GM19372 (cell line): ENCODE data around the gene IFNGR2.
"Not testable (repeated sequence)": the region's sequence is repeated elsewhere in the genome, so short reads cannot be mapped to it uniquely, and the experiment has no call there.

Experiments used
- ATAC-seq: cut with Tn5 transposase; IDR thresholded peaks from one replicate; pipeline ENCODE4 v1.9.1; 2021; ENCODE audit warnings: mild to moderate bottlenecking, low read depth, moderate library complexity; ENCODE audit not compliant: unreplicated experiment

Gene IFNGR2

DNA sequence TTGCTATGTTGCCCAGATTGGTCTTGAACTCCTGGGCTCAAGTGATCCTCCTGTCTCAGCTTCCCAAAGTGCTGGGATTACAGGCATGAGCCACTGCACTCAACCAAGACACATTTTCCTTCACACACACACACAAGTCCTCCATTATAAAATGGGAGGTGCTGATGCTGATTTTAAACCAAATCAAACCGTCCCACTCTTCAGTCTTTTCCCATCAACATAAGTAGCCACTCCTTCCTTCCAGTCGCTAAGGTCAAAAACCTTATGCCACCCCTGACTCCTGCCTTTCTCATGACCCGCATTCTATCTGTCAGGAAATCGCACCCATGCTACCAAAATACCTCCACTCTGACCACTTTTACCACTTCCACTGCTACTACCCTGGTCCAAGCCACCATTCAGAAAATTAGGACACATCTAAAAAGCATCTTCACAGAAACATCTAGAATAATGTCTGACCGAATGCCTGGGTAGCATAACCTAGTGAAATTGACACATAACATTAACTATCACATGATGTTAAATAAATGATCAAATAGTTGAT, 28.0 kb upstream of the IFNGR2 start:
- ATAC-seq = no peak

DNA sequence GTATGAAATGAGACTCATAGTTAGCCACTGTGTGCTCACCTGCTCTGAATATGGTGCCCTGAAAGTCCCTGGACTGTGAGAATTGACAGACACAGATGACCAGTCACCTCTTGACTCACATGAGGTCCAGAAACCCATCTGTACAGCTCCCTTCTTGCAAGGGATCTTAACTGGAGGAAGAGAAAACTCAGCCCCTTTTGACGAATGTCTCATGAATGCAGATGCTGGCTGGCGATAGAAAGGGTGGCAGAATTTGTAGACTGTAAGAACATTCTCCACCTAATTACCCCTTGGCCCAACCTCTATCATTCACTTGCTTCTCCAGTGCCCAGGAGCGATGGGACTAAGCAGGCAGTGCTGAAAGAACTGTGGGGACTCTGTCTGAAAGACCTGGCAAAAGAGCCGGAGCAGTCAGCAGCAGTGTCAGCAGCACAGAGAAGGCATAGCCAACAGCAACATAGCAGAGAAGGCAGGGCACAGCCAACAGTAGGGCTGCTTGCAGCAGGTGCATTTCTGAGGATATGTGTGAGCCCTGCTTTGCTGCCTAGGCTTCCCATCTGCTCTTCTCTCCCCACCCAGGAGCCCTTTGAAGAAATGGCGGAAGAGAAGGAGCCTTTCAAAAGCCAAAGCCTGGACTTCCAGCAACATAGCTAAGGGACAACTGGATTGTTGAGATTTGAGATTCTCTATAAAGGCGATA, 25.8 kb upstream of the IFNGR2 start:
- ATAC-seq = no peak

DNA sequence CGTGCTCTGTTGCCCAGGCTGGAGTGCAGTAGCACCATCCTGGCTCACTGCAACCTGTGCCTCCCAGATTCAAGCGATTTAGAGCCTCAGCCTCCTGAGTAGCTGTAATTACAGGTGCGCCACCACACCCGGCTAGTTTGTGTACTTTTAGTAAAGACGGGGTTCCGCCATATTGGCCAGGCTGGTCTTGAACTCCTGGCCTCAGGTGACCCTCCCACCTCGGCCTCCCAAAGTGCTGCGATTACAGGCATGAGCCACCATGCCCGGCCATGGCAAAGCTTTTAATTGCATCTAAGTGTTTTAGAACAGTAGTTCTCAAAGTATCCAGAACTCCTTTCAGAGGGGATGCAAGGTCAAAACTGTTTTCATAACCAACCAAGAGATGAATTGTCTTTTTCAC, 25.1 kb upstream of the IFNGR2 start:
- ATAC-seq = no peak

DNA sequence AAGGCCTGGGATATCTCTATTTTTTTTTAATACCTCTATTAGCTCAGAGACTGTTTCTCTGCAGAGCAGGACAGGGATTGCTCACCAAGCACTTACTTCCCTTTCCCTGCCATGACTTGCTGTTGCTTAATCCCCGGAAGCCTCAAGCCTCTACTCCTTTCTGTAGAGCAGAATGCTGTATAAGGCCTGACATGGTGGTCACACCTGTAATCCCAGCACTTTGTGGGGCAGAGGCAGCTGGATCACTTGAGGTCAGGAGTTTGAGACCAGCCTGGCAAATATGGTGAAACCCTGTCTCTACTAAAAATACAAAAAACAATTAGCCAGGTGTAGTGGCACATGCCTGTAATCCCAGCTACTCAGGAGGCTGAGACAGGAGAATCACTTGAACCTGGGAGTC, 23.3 kb upstream of the IFNGR2 start:
- not testable (repeated sequence) for ATAC-seq

DNA sequence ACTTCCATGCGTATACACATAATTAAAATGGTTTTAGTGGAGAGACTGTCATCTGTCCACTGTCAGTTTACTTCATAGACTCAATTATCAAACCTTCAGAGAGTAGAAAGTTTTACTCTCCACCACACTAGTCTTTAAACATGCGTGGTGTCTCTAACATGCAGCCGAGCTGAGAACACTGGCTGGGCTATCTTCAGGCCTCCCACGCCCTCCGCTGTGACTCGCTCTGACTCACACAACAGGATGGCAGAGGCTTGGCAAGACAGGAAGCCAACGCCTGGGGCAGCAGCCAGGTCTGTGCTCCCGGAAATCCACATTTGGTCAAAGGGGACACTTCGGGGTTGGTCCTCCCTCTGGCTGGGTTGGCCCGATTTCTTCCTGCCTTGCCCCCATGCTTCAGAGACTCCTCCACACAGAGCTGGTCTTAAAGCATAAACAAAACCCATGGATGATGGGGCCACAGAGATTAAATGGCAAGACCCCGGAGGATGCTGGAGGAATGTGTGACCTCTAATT, 22.7 kb upstream of the IFNGR2 start:
- peak; percentile 47 for ATAC-seq

DNA sequence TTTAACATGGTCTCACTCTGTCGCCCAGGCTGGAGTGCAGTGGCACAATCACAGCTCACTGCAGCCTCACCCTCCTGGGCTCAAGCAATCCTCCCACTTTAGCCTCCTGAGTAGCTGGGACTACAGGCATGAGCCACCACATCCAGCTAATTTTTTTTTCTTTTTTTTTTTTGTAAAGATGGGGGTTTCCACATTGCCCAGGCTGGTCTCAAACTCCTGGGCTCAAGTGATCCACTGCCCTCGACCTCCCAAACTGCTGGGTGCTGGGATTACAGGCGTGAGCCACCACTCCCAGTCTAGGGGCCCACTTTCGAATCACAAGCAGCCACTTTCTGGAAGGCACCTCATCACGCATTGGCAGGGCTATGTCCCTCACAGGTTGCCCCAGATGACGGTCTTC, 21.8 kb upstream of the IFNGR2 start:
- ATAC-seq = not testable (repeated sequence)

DNA sequence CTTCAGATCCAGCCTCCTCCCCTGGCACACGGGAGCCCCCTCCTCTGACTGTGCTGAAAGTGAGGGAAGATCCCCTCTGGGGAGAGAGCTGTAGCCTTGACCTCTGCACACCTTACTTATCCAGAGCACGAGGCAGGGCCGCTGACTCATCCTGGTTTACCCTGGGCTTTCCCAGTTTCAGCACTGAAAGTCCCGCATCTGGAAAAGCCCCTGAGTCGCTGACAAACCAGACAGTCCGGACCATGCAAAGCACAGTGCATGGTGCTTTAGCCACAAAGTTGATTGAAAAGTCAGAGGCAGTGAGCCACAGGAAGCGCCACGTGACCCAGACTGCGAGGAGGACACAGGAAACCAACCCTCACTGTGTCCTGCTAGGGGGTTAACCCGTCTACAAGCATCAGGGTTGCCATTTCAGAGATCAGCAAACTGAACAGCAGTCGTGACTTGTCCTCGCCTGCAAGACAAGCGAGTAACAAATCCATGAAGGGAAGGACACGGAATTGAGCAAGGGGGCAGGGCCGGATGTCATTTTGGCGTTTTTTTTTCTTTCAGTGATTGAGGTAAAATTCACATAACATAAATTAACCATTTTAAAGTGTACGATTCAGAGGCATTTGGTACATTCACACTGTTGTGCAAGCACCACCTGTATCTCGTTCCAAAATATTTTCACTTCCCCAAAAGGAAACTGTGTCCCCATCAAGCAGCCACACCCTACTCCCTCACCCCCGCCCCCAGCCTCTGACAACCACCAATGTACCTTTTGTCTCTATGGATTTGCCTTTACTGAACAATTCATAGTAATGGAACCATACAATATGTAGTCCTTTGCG, 19.9 kb upstream of the IFNGR2 start:
- peak; percentile 74 for ATAC-seq

DNA sequence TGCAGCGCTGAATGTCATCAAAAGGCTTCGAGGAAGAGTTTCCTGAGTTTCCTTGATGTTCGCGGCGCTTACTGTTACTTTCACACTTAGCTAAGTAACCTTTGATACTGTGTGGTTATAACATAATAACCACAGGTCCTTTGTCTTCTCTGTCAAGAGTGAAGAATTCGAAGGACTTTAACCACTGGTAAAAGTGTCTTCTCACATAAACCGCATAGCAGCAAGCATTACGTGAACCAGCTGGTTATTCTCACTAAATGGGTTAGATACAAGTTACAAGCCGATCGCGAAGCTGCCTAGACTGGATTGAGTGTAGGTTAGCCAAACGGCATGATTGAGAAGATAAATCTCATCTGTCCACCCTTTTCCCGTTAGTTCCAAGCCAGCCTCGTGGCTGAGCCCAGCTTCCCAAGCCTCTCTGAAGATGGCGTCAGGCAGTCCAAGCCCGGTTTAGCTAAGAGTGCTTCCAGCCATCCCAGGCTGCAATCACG, 18.3 kb upstream of the IFNGR2 start:
- ATAC-seq = no peak

DNA sequence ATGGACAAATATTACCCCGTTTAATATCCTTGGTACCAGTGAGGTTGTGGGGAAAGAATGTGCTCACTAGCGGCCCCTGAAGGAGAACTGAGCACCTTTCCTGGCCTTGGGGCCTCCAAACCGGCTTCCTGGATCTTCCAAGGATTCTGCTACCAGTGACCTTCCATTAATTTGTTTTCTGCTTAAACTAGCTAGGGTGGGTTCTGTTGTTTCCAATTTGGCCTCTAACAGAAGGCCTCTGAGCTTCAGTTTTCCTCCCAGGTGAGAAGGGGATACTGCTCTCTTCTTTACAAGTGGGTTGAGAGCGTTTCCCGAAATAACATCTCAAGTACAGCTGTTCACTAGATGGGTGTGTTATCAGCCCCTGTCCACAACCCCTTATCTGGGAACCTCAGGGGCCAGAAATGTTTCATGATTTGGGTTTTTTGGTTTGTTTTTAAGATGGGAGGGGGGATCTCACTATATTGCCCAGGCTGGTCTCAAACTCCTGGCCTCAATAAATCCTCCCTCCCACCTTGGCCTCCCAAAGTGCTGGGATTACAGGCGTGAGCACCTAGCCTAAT, 16.9 kb upstream of the IFNGR2 start:
- ATAC-seq = no peak

DNA sequence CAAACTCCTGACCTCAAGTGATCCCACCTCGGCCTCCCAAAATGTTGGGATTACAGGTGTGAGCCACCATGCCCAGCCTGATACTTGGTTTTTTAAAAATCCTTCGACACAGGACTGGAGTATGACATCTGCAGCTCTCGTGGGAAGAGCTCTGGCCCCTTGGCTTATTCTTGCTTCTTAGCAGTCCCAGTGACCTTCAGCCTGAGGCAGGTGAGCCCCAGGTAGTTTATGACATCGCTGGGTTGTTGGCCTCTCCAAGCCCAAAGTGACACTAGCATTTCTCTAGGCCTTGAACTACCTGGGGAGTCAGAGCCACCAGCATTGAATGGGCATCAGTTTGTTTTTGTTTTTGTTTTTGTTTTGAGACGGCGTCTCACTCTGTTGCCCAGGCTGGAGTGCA, 15.9 kb upstream of the IFNGR2 start:
- no peak for ATAC-seq

DNA sequence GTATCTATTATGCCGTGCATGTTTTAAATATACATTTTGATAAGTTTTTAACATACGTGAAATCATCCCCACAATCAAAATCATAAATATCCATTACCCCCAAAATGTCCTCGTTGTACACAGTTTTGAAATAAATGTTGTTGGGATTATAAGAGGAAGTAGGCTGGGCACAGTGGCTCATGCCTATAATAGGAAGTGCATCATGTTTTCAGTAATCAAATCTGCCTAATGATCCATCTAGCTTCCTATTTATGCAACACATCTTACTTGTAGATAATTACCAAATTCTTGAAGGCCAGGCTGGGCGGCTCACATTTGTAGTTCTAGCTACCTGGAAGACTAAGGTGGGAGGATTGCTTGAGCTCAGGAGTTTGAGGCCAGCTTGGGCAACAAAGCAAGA, 15.0 kb upstream of the IFNGR2 start:
- ATAC-seq = no peak

DNA sequence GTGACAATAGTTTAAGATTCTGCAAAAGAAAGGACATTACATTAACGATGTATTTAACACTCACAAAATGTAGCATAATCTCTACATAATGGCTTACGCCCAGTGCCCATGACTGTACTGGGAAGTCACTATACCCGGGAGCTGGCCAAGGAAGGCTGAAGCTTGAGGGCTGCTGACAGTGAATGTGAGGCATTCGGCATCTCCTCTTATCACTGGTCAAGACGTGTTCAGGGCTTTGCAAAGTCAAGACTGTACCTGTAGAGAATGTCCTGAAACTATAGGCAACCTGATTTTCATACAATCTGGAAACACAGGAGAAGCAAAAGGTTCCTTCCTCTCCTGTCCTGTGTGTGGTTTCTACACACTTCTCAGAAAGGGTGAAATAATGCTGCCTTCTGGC, 12.7 kb upstream of the IFNGR2 start:
- ATAC-seq = no peak

DNA sequence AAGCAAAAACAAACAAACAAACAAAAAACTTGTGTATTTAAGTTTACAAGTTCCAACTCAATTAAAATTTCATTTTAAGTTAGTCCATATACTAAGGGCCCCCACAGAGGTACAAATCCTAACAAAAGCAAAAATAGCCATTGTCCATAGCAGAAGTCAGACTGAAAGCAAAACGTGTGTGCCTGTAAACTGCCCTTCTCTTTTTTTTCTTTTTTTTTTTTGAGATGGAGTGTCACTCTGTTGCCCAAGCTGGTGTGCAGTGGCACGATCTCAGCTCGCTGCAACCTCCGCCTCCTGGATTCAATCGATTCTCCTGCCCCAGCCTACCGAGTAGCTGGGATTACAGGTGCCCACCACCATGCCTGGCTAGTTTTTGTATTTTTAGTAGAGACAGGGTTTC, 11.6 kb upstream of the IFNGR2 start:
- ATAC-seq = no peak

DNA sequence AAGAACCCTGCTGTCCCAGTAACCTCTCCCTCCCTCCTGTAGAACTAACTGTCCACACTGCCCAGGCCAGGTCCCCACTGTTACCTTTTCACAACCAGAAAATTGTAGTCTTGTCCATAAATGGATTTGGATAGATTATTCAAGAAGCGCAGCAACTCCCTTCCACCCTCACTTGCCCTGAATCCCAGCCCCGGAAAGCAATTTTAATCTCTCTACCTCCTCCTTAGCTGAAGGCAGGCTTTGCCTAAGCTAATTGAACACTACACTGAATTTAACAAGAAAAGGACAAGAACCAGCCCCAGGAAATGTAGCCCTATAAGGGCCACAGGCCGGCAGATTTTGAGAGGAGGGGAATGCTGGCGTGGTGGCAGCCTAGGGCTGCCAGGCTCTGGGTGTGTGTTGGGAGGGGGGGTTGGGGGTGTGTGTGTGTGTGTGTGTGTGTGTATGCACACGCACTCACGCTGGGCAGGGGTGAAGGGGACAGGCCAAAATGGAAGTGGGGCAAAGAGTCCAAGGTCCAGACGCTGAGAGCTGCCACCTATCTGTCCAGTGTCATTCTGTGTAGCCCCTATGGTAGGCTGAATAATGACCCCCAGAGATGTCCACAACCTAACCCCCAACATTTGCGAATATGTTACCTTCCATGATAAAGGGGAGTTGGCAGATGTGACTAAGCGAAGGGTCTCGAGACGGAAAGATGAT, 10.8 kb upstream of the IFNGR2 start:
- ATAC-seq = no peak

DNA sequence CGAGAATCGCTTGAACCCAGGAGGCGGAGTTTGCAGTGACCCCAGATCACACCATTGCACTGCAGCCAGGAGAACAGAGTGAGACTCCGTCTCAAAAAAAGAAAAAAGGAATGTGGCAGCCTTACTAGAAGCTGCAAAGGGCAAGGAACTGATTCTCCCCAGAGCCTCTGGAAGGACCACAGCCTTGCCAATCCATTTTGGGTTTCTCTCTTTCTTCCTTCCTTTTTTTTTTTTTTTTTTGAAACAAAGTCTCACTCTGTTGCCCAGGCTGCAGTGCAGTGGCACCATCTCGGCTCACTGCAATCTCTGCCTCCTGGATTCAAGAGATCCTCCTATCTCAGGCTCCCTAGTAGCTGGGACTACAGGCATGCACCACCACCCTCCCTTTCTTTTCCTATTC, 9.9 kb upstream of the IFNGR2 start:
- no peak for ATAC-seq

DNA sequence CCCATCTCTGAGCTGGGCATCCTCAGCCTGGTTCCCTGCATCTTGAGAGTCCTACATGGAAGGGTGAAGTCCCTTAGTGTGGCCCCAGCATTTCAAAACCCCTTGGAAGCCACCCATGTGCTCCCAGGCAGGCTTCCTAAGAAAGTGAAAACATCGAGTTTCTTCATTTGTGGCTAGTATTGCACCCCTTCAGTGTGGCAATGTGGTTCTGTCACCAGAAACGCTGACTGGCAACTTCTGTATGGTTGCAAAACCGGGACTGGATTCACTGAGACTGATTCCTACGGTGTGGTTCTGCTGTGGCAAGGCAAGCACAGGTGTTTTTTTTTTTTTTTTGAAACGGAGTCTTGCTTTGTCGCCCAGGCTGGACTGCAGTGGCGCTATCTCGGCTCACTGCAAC, 9.0 kb upstream of the IFNGR2 start:
- no peak for ATAC-seq

DNA sequence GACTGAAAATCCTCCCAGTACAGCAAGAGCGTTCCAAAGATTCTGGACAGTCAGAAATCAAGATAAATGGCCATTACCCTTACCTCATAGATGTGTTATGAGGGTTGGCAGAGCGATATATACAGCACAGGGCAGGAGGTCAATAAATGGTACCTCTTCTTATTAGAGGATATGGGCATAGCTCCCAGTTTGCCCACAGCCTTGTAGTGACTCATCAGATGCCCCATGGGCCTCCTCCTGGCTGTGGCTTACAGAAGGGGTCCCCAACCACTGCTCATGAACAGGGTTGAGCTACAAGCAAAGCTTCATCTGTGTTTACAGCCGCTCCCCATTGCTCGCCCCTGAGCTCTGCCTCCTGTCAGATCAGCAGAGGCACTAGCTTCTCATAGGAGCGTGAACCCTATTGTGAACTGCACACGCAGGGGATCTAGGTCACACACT, 7.3 kb upstream of the IFNGR2 start:
- no peak for ATAC-seq

DNA sequence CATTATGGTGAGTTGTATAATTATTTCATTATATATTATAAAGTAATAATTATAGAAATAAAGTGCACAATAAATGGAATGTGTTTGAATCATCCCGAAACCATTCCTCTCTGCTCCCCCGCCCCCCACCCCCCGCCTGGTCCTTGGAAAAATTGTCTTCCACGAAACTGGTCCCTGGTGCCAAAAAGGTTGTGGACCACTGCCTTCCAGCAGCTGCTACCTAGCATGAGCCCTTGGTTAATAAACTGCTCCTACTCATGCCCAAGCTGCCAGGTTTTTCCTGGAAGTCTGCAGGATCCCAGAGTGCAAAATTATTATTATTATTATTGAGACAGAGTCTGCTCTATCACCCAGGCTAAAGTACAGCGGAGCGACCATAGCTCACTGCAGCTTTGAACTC, 6.8 kb upstream of the IFNGR2 start:
- ATAC-seq = no peak

DNA sequence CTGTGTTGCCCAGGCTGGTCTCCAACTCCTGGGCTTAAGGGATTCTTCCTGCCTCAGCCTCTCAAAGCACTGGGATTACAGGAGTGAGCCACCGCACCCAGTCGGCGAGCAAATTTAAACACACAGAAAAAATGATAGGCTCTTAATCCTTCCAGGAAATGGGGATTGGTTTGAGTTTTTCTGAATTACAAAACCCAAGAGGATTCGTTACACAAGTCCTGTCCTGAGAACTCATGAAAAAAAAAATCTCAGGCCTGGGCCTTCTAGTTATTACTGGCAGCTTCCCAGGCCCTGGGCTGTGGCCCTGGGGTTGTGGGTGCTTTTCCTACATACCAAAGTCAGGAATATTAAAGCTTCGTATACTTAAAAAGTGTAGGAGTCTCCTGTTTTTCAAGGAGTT, 6.3 kb upstream of the IFNGR2 start:
- ATAC-seq = no peak

DNA sequence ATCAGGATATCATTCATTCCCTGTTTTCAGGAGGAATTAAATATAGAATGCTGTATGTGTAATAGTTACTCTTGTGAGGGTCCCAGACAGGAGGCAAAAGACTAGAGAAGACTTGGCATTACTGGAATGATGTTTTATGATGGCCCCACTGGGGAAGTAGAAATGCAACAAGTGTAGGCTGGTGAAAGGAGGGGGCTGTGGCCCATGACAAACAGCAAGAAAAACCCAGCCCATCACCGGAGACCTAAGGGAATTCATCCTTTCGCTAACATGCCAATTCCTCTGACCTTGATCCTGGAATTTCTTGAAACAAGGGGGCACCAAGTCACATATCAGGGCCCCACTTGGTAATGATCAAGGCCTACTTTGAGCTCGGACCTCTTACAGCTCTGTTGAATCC, 5.5 kb upstream of the IFNGR2 start:
- no peak for ATAC-seq
